Right lobe of liver (tissue), 6 donors: ENCODE data around the gene C19orf47. TPM values are rescaled to one million over a fixed set of nuclear protein-coding genes. Genes with fewer than 3 reads are reported as not detected.

ENCODE experiments used
- ATAC-seq, 4 donors: fragments of 200-7000 bp; cut with Tn5 transposase; one replicate each; pipeline ENCODE4 v1.9.1; 2020; ENCODE audit warnings: mild to moderate bottlenecking in 4 of 4, moderate library complexity in 4 of 4
- DNase-seq, 3 donors: peaks; one replicate each; pipeline ENCODE4 v3.0.0-alpha.2; 2020
- H3K27ac ChIP-seq, 3 donors: fragments of 200-600 bp; one replicate each; pipeline ENCODE4 v1.8.0; 2022
- H3K27me3 ChIP-seq, 2 donors: fragments of 200-600 bp; one replicate each; pipeline ENCODE4 v1.8.0; 2022
- H3K36me3 ChIP-seq, 4 donors: fragments of 200-600 bp; sonication (generic) in 1 of 4; one replicate each; pipeline versions ENCODE4 v1.5.1 to v1.8.0; 2017 to 2022; ENCODE audit warnings: control low read depth in 1 of 4
- H3K4me1 ChIP-seq, 4 donors: fragments of 200-600 bp; sonication (generic) in 1 of 4; one replicate each; pipeline versions ENCODE4 v1.5.1 to v1.8.0; 2017 to 2022; ENCODE audit warnings: control low read depth in 1 of 4
- H3K4me3 ChIP-seq, 3 donors: fragments of 200-600 bp; one replicate each; pipeline ENCODE4 v1.8.0; 2022
- H3K9me3 ChIP-seq, 4 donors: fragments of 200-600 bp; sonication (generic) in 1 of 4; one replicate each; pipeline versions ENCODE4 v1.5.1 to v1.8.0; 2017 to 2022; ENCODE audit warnings: control low read depth in 1 of 4
- POLR2A ChIP-seq: fragments of 450-650 bp; IDR thresholded peaks from one replicate; pipeline ENCODE4 v1.6.1; 2017; ENCODE audit warnings: antibody characterized with exemption, mild to moderate bottlenecking
- WGBS: methylation state at CpG from one replicate; pipeline ENCODE4 v1.1.6; 2018; ENCODE audit warnings: low coverage, low lambda C conversion rate; ENCODE audit not compliant: insufficient coverage; ENCODE audit errors: missing lambda C conversion rate; 5-methylcytosine and 5-hydroxymethylcytosine counted together
- intact Hi-C, 2 donors: fragments of 100-400 bp; cut with DNase I; formaldehyde crosslinking; loops; one replicate each; pipeline versions ENCODE4 v1.11.2 to v1.14.1; 2022
- total RNA-seq, 6 experiments: library from RNA; depleted of rRNA in 2 of 6; stranded (reverse); fragments of >200 nt in 2 of 6; fragmentation: NEBNext Ultra II Directional in 3 of 6; extraction: Animal tissue kit (Norgen Biotek cat#: 25700) in 3 of 6; gene quantifications; one replicate each; pipeline versions ENCODE4 v1.1.0 to v1.2.4, GENCODE V29; 2016 to 2023
- TF ChIP-seq, protein P1 (sequence below), 4 donors: fragments of 200-600 bp in 3 of 4; fragments of 450-650 bp in 1 of 4; IDR thresholded peaks; one replicate each; pipeline versions ENCODE4 v1.5.1 to v1.8.0; 2016 to 2022; ENCODE audit warnings: antibody characterized with exemption in 4 of 4, mild to moderate bottlenecking in 2 of 4
- donor health status: DM: no; HTN: yes; CAD: no.
- donor health status: DM: no; HTN: no; CAD: no.
- donor health status: DM: no; HTN: no; CAD: no.
- donor health status: DM: no; HTN: yes; CAD: no.
- donor health status: DM: no; HTN: yes; CAD: no.

Gene C19orf47
- total RNA-seq, 6 experiments from 2014 or later = 4.8 to 8.1 (median 5.5) TPM

DNA sequence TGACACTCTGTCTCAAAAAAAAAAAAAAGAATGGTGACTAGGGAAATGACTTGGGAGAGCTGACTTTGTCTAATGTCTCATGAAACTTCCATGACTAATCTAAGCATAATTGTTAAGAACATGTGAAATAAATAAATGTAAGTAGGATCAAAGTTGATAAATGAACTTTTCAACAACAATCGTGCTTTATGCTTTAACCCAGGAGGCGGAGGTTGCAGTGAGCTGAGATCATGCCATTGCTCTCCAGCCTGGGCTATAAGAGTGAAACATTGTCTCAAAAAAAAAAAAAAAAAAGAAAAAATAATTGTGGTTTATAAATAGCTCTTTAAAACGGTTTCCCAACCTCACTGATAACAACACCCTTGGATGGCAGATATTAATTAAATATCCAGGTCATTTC is 50.2 kb downstream of the C19orf47 start:
- Histone ChIP-seq H3K27ac (no peak overlapping the region), H3K27me3 (no peaks in the 10 kb centered on the region), H3K4me3 (no peak overlapping the region), H3K36me3 (no peaks in the 10 kb centered on the region), H3K4me1 (no peaks in the 10 kb centered on the region), H3K9me3 (no peaks in the 10 kb centered on the region)
- DNase-seq (no peak), ATAC-seq (no peak)
- 61% methylated on average over 3 of the region's 3 CpGs for WGBS
- TF ChIP-seq POLR2A = no peak
- TF ChIP-seq, protein P1, sequence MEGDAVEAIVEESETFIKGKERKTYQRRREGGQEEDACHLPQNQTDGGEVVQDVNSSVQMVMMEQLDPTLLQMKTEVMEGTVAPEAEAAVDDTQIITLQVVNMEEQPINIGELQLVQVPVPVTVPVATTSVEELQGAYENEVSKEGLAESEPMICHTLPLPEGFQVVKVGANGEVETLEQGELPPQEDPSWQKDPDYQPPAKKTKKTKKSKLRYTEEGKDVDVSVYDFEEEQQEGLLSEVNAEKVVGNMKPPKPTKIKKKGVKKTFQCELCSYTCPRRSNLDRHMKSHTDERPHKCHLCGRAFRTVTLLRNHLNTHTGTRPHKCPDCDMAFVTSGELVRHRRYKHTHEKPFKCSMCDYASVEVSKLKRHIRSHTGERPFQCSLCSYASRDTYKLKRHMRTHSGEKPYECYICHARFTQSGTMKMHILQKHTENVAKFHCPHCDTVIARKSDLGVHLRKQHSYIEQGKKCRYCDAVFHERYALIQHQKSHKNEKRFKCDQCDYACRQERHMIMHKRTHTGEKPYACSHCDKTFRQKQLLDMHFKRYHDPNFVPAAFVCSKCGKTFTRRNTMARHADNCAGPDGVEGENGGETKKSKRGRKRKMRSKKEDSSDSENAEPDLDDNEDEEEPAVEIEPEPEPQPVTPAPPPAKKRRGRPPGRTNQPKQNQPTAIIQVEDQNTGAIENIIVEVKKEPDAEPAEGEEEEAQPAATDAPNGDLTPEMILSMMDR (IDR thresholded peaks at IDR 0.05) = no peak
- intact Hi-C loops = no loop called here

DNA sequence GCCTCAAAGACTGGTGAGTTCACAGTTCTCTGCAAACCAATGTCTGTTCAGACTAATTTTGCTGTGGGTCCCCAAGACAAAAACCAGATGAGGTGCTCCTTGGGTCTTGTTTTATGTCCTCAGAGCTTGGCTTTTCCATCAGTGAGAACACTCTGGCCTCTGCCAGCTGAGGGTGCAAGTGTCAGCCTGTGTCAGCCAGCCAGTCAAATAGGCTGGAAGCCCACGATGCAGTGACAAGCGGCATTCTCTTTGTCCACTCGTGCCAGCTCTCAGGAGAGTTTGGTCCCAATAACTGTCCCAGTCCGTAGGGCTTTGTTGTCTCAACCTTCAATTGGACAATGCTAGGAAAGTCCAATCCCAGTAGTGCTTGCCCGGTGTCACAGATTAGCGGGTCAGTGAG is 53.6 kb downstream of the C19orf47 start:
- WGBS = 100% methylated on average over 2 of the region's 6 CpGs

DNA sequence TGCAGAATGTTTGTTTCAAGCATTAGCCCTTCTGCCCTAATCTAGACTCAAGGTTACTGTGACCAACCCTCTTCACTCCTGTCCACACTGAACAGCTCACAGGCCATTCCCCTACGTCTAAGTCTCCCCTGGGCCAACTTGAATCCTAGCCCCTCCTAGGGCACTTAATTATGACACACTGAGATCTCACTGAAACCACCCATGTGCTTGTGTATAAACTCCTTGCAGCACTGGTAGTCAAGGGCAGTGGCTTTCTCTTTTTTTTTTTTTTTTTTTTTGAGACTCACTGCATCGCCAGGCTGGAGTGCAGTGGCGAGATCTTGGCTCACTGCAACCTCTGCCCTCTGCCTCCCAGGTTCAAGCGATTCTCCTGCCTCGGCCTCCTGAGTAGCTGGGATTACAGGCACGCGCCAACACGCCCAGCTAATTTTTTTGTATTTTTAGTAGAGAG is 61.2 kb downstream of the C19orf47 start:
- Histone ChIP-seq H3K36me3 (no peaks in the 10 kb centered on the region), H3K9me3 (no peaks in the 10 kb centered on the region), H3K4me3 (no peak overlapping the region), H3K27ac (no peak overlapping the region), H3K4me1 (peaks cover 0 to 24% (median 8%) of the 10 kb centered on the region in 4 donors), H3K27me3 (no peaks in the 10 kb centered on the region)
- TF ChIP-seq, protein P1 (IDR thresholded peaks at IDR 0.05) = no peak
- TF ChIP-seq POLR2A = no peak
- intact Hi-C loops = no loop called here
- WGBS = 38% methylated on average over 1 of the region's 8 CpGs
- DNase-seq (no peak), ATAC-seq (no peak)

More for the DNA sequence above, 53.6 kb downstream of the C19orf47 start:
- intact Hi-C loops = no loop called here
- Histone ChIP-seq H3K27ac (no peak overlapping the region), H3K36me3 (no peaks in the 10 kb centered on the region), H3K9me3 (no peaks in the 10 kb centered on the region), H3K4me1 (no peaks in the 10 kb centered on the region), H3K4me3 (no peak overlapping the region), H3K27me3 (no peaks in the 10 kb centered on the region)
- DNase-seq = no peak
- ATAC-seq = no peak
- TF ChIP-seq, protein P1 (IDR thresholded peaks at IDR 0.05) = no peak
- TF ChIP-seq POLR2A = no peak

DNA sequence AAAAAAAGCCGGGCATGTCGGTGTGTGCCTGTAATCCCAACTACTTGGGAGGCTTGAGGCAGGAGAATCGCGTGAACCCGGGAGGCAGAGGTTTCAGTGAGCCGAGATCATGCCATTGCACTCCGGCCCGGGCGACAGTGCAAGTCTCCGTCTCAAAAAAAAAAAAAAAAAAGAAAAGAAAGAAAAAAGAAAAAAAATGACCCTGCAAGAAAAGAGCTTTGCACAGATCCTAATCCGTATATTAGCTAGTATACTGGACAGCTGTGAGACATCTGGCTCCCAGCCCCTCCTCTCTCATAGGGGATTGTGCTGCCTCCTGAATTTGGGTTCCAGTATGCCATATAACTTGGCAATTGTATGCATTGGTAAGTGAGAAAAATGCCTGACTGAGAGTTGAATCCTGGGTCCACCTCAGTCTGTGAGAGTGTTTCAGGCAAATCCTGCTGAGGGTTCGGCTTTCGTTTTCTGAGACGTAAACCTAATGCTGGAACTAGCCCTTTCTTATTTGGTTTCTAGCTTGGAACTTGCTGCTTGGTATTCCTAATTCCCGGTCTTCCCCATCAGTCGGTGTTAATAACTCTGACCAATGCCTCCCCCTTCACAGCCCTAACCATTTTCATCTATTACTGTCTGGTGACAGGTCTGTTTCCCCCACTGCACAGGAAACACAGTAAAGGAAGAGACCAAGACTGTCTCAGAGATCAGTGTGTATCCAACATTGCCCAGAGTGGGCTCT is 61.8 kb downstream of the C19orf47 start:
- no peaks in the 10 kb centered on the region for H3K9me3 ChIP-seq
- peaks cover 0 to 30% (median 11%) of the 10 kb centered on the region in 4 donors for H3K4me1 ChIP-seq
- no peak for TF ChIP-seq POLR2A
- TF ChIP-seq, protein P1 (IDR thresholded peaks at IDR 0.05) = no peak
- DNase-seq (no peak), ATAC-seq (no peak)
- no peaks in the 10 kb centered on the region for H3K27me3 ChIP-seq
- no peak overlapping the region for H3K27ac ChIP-seq
- no peaks in the 10 kb centered on the region for H3K36me3 ChIP-seq
- WGBS = 81% methylated on average over 11 of the region's 16 CpGs
- intact Hi-C loops = no loop called here
- H3K4me3 ChIP-seq = no peak overlapping the region
